GM18867 (cell line): ENCODE results near the gene ALDH1A1.

Experiments used
- ATAC-seq: cut with Tn5 transposase; IDR thresholded peaks from one replicate; pipeline ENCODE4 v1.9.1; 2021; ENCODE audit warnings: mild to moderate bottlenecking, moderate library complexity; ENCODE audit not compliant: unreplicated experiment

Gene ALDH1A1

DNA sequence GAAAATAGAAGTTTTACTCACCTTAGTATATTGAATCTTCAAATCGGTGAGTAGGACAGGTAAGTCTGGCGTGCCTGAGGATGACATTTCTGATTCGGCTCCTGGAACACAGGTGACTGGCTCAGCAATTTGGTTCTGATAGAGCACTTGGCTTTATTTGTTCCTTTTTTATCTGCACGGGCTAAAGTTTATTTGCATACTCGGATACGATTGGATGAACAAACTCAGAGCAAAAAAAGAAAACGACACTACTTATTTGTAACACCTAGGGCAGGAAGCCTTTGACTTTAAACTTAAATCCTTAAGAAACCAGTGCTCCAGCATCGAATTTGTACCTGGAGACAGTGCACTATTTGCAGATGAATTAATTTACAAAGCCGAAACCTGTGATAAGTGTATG is at the start of gene ALDH1A1:
ALDH1A1 (minus strand) TSS at position 140 of the 400 bp plus-strand sequence; CDS start at position 87, 53 bp downstream.
- ATAC-seq, result peak; percentile 47

DNA sequence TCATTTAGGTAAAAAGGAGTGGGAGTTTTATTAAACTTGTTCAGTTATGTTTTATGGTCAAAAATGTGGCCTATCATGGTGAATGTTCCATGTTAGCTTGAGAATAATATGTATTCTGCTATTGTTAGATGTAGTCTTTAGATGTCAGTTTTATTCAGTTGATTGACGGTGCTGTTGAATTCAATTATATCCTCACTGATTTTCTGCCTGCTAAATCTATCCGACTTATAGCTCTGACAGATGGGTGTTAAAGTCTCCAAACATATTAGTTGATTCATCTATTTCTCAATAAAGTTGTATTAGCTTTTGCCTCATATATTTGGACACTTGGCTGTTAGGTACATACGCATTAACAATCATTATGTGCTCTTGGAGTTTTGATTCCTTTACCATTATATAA is 49.0 kb upstream of the ALDH1A1 start:
- no peak for ATAC-seq

DNA sequence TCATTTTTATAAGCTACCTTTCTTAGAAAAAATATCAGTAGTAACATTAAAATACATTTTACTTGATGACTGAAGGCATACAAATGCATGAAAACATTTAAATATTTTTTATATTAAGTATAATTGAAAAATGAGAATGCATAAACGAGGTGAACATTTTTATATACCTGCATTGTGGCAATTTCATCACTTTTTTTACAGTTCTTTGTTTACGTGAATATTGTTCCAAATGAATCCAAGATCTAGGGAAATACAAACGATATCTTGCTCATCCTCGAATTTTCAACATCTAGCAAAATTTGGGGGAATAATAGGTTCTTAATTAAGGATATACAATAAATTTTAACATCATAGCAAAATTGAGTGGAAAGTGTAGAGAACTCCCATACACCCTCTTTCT is 45.5 kb upstream of the ALDH1A1 start:
- ATAC-seq, result no peak

DNA sequence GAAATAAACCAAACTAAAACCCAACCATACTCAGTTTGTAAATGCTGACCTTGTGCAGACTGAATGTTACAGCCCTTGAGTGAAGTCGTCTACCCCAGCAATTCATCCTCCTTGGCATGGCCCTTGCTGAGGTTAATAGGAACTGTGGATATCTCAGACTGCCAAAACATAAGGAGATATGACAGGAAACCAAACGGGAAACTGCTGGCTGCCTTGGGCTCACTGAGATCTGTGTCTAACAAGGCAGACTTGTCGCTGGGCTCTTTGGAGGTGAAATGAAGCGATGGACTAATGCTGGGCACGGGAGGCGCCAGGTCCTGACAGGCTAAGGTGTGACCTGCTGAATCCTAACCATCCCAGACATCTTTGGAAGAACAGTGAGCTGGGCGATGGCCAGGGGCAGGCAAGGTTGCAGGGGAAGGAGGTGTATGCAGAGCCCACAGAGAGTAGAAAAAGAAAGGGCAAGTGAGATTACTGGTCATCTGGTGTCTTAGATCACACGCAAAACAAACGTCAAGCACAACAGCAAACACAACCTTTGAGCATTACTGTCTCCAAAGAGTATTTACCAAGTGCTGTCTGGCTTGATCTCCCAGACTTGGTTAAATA is 44.6 kb upstream of the ALDH1A1 start:
- ATAC-seq, result no peak

DNA sequence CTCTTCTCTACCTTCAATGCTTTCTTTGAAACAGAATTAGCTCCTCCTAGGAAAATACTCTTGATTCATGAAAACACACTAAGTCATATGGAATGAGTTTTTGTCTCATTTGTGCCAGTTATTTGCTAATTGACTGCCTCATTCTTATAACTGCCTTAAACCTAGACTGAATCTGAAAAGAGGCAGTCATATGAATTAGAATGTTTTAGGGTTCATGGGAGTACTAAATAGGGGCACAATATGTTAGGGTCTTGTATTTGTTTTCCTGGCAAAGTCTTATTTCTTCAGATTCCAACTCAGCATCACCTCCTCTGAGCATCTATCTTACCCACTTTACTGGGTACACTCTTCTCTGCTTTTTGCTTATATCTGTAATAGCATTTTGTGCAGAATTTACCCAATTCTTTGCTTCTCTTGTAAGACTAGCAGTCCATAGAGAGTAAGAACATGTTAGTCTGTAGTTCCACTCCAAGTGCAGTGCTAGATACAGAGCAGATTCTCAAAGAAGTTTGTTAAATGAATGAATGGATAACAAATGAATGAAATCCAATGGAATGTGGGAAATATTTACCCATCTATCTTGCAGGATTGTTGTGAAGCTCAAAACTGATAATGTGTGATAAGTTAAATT is 43.9 kb upstream of the ALDH1A1 start:
- no peak for ATAC-seq

DNA sequence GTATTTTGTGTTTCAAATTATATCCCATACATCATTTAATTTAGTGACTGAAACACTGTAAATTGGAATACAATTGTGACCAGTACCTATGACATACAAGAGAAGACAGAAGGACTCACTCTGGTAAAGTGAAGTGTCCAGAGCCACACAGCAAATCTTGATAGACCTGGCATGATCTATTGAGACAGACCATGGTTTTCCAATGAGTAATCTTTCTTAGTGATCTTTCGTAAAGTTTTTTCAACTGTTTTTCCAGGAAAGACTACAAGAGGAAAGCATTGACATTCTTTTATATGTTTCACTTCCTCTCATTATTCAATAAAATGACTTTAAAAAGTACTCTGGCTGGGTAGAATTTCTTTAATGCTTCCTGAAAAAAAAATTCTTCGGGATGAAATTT is 43.3 kb upstream of the ALDH1A1 start:
- ATAC-seq, result no peak

DNA sequence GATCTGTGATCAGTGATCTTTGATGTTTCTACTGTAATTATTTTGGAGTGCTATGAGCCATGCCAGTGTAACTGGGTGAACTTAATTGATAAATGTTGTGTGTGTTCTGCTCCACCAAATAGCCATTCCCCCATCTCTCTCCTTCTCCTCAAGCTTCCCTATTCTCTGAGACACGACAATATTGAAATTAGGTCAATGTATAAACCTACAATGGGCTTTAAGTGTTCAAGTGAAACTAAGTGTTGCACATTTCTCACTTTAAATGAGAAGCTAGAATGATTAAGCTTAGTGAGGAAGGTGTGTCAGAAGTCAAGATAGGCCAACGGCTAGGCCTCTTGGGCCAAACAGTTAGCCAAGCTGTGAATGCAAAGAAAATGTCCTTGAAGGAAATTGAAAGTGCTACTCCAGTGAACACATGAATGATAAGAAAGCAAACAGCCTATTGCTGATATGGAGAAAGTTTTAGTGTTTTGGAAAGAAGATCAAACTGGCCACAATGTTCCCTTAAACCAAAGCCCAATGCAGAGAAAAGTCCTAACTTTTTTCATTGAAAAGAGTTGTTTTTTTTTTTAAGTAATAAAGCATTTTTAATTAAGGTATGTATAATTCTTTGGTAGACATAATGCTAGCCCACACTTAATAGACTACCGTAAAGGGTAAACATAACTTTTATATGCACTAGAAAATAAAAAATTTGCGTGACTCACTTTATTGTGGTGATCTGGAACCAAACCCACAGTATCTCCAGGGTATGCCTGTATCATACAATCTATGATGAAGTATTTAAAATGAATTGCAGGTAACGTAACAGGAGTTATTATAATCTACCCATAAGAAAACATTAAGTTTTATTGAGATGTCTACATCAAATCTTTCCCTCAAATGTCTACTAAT is 42.5 kb upstream of the ALDH1A1 start:
- ATAC-seq, result no peak

DNA sequence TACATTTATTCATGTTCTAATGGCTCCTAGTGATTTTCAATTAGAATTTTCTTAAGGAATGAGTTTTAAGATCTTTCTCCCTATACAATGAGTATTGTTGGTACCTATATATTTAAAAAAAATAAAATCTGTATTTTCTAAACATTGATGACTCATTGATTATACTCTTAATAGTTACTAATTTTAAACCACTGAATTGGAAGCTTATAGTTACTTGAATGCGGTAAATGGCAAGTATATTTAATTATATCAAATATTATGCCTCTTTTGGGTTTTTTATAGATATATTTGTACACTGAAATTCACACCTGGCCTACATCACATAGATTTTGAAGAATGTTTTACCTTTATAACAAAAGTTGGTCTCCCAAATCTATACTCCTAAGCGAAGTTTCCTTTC is 38.9 kb upstream of the ALDH1A1 start:
- ATAC-seq, result no peak

DNA sequence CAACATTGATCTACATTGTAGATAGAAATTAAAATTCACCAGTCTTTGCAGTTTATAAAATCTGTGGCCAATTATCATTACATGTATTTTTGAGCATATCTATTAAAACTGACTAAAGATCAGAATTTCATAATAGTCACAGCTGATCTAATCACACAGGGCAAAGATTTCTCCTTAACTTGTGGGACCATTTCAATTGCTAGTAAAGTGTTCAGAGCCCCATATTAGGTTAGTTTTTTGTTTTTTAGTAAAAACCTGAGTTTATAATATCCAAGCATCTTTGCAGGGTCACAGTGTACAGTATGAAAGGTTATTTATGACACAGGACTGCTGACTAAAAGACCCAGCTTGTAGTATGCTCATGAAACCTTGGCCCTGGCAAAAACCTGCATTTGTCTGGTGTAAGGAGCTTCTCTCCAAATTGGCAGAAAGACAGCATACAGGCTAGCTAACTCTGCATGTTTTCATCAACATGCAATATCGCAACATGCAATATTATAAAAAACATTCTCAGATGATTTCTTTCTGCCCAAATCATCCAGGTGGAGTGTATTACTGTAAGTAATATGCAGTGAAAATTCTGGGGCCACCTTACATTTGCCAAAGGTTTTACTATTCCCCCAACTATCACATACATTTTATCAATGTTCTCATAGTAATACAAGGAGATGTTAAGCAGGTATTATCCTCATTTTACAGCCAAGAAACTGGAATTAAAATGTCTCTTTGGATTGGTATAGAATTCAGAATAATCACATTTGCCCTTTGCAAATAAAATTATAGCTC is 37.7 kb upstream of the ALDH1A1 start:
- no peak for ATAC-seq

DNA sequence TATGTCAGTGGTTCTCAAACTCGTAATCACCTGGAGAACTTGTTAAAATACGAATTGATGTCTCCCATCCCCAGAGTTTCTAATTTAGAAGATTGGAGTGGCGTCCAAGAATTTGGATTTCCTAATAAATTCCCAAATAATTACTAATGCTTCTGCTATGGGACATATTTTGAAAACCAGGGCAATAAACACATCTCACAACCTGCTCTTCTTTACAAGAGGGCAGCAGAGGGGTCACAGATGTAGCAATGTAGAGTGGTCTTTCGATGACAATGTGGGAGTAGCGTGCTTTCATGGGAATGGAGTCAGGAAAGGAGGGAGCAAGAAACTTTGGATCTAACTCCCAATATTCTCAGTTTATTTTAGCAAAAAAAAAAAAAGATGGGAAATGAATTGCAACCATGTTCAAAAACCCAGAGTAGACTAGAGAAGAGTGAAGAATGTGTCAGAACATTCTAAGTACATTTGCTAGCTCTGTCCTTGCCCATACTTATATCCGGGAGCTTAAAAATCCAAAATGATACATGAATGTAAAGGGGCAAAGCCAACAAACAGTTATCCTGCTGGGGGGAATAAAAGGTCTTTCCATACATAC is 33.8 kb upstream of the ALDH1A1 start:
- no peak for ATAC-seq

DNA sequence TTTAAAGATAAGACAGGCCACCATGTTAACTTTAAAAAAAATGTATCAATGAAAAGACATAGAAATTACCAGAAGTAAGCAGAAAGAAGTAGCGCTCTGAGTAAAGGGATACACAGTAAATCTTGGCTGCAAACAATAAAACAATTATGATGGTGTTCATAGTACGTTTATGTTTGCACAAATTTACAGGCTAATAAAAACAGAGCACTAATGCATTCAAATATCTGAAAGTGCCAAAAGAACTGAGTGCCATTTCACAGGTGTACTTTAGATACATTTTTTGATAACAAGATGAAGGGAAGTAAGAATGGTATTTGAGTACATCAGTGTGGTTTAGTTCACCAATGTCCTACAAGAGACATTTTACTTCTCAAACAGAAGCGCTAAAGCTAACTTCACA is 32.9 kb upstream of the ALDH1A1 start:
- no peak for ATAC-seq

DNA sequence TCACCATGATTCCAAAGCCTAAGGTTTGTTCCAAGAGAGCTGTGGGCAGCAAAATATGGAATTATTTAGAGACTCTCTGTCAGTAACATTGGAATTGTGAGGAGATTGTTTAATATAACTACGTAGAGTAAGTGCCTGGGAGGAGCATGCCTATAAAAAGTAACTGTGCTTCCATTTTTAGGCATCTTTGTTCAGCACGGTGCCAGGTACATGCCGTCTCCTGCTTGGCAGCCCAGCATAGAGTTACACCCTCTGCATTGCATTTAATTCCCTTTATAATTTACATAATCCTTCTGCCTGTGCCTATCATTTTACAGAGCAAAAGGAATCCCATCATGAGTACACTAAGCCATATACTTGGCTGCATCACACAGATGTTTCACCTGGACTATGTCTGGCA is 32.1 kb upstream of the ALDH1A1 start:
- no peak for ATAC-seq

DNA sequence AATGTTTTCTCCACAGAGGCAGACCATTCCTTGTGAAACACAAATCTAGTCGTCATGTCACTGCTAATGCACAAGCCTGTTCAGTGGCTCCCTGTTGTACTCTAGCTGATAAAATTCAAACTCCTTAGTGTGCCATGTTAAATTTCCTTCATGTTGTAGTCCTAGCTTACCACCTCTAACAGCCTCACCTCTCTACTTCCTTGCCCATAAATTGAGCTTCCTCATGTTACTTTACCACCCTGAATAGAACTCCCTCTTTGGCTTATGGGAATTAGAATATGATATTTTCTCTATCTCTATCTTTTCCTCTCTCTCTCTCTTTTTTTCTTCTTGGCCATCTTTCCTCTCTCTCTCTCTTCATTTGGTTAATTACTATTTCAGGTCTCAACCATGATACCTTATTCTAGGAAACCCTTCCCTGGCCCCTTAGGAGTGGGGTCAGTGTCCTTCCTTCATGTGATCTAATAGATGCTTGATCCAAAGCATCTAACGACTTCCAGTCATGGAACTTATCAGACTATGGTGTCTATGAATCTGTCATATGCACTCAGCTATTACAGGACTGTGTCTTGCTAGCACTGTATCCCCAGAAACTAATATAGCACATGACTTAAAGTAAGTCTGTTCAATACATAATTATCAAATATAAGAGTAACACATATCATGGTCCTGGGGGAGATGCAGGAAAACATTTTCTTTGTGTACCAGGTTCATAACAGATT is 31.5 kb upstream of the ALDH1A1 start:
- ATAC-seq, result no peak

DNA sequence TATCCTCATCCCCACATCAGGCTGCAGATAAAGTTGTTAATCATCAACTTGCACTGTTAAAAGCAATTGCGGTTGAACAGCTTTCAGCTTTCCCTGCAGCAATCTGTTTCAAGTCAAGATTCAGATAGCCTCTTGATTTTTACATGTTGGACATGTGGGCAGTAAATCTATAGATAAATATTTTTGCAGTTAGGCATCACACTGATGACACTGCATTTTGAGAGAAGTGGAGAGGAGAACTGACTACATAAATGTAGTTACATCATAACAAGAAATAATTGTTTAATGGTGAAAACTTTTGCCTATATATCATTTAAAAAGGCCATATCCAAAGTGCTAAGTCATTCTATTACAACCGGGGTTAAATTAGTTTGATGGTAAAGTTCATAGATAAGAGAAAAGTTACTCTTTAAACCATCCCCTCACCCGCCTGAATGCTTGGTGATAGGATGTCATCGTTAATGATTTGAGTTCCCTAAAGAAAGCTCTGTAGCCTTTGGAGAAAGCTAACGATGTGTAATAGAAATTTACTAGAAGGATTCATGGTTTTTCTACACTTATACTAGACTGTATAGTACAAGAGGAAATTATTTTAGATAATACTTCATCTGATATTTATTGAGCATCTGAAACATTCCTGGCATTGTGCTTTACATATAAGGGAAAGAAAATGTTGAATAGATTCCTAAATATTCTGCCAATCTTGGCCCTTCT is 30.8 kb upstream of the ALDH1A1 start:
- ATAC-seq, result no peak

DNA sequence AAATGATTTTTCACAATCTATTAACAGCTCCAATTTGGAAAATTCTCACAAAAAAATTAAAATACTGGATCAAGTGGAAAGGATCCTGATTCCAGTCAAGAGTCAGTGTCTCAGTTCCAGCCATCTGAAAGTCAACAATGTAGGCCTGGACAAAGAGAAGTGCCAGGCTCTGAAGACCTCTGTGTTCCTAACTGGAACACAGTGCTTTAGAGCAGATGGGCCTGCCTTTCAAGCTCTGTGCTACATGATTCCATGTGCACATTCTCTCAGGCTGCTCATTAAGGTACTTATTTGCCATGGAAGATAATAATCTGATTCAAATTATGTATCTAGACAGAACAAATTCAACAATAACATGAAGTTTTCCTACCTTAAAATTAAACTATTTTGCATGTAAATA is 30.2 kb upstream of the ALDH1A1 start:
- ATAC-seq, result no peak

DNA sequence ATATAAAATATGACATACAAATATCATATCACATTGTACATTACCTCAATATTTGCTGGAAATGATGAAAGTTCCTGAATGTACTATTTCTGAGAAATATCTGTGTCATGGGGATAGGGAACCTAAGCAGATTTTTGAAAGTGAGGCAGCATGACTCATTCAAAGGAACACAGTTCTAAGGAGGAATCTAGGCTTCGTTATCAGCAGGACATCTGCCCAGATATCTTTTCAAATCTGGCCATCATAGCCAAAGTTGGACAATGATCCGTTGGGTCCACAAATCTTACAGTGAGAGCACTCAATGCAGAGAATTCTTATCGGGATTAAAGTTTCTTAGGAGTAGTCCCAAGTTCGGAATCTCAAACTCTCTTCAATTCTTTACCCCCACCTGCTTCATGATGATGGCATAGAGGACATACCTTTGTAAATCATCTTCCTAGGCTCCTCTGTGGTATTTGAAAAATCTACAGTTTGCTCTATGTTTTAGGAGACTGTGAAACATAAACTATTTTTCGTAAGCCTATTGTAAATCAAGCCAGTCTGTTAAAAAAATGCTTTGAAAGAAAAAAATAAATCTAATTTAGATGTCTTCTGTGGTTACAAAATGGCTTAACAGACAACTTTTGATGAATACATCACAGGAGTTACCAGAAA is 29.4 kb upstream of the ALDH1A1 start:
- ATAC-seq, result no peak

DNA sequence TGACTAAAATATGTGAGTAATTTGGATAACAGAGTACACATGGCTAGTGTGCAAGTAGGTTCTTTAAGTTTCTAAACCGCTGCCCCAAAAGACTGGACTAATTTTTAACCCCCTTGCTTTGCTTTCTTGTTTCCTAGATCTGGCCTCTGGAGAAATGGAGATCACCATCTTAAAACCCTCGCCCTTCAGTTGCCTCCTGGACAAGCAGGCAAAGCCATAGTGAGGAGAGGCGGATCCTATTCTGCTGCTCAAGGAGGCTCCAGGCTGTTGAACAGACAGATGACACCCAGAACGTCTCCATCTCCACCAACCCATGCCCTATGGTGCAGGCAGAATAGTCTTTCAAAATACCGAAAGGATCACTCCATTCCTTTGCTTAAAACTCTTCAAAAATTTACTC is 28.6 kb upstream of the ALDH1A1 start:
- no peak for ATAC-seq

DNA sequence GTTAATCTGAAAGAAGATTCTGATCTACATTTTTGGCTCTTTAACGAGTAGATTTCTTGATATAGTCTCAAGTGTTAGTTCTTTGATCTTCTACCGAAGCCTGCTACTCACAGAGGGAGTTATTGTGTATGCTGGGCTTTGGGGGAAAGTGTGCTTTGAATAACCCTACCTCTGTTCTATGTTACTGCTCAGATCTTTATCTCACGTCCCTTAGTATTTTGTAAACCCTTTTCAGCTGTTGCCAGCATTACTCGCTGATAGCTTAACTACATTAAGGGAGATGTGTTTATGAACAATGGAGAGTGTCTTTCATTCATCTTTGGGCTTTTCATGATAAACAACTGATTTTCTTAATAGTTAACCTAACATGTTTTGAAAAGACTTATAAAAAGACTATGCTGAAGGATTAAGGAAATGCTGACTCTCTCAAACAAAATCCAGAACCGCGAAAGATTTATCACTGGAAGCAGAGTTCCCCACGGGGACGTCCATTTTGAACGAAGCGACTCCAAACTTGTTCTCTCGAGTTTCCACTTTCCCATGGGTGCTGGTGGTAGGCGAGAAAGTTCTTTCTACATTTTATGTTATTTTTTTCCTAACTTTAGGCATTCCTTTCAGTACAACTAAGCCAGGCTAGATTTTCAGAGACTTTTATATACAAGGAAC is 27.9 kb upstream of the ALDH1A1 start:
- no peak for ATAC-seq

DNA sequence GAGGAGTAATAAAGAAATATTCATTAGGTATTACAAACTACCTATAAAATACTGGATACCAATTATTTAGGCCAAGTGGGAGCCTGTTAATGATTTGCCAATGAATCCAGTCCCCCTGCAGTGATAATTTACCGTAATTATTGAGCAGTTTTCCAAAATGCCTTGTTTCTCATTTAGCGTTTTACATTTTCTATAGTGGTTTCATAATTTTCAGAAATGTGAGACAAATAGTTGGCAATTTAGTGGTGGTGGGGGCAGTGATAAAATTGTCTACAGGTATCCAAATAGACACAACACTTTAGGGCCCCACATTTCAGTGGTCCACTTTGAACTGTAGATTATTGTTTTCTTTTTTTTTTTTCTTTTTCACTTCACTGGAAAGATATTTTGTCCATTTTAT is 27.3 kb upstream of the ALDH1A1 start:
- ATAC-seq, result no peak
